Measurements from ENCODE around the gene BCAR3. TPM values are rescaled to one million over a fixed set of nuclear protein-coding genes. Genes with fewer than 3 reads are reported as not detected.

BCAR3 gene
- total and polyA plus RNA-seq, 2 of the 4 experiments (the other 2 are of a cell fraction) = 41.4 to 46.4 TPM

- H3K14ac ChIP-seq (replicated peaks; ENCODE audit: low read depth, low read length) = no peak overlapping the region
- no peak overlapping the region for H2BK5ac ChIP-seq (ENCODE audit: low read depth, low read length, poor library complexity, severe bottlenecking)
- no peak overlapping the region for H3K27ac ChIP-seq (ENCODE audit: insufficient read depth, low read length)
- ATAC-seq (ENCODE audit: low read depth) = no peak
- H3K4me3 ChIP-seq (ENCODE audit: insufficient read depth, low read depth, low read length) = no peak overlapping the region
- H3K18ac ChIP-seq (ENCODE audit: low read depth, low read length) = no peak overlapping the region
- H3K4me2 ChIP-seq (ENCODE audit: low read depth, low read length) = no peak overlapping the region
- no peak for DNase-seq
- H3K4ac ChIP-seq (ENCODE audit: low read depth, low read length) = no peak overlapping the region
- H2AK5ac ChIP-seq (ENCODE audit: low read depth, low read length) = no peak overlapping the region
- no peak overlapping the region for H4K8ac ChIP-seq (ENCODE audit: low read depth in 2 of 2, low read length in 2 of 2)
- no peak overlapping the region for H2AFZ ChIP-seq (replicated peaks; ENCODE audit: low read length, poor library complexity)
- H2BK15ac ChIP-seq (ENCODE audit: low read depth, low read length) = no peak overlapping the region
- no peaks in the 10 kb centered on the region for H3K27me3 ChIP-seq (ENCODE audit: control insufficient read depth, insufficient read depth, low read length)
- peaks cover 7% of the 10 kb centered on the region; the same call in 1 of the 2 replicates for H3K9me3 ChIP-seq (ENCODE audit: control insufficient read depth, insufficient read depth, low read length)
- no peak overlapping the region for H2BK120ac ChIP-seq (ENCODE audit: low read depth, low read length)
- H3K56ac ChIP-seq (ENCODE audit: extremely low read depth, insufficient read depth, low read length) = no peak overlapping the region
- no TSS peak for BruUV-seq (replicated peaks)
- in situ Hi-C loops (cut with MboI; ENCODE audit: low sequenced_read_pairs) = no loop called here
- H3K79me1 ChIP-seq (ENCODE audit: low read depth in 1 of 2, low read length in 2 of 2) = no peaks in the 10 kb centered on the region
- H4K5ac ChIP-seq (ENCODE audit: low read depth, low read length) = no peak overlapping the region
- no CpG with 5 or more reads among the region's 2 CpGs for WGBS, 2 experiments (ENCODE audit: extremely low coverage in 2 of 2, insufficient read length in 1 of 2)
- intact Hi-C loops (cut with micrococcal nuclease) = no loop called here
- peaks cover 10% of the 10 kb centered on the region for H3K4me1 ChIP-seq (ENCODE audit: control insufficient read depth, insufficient read depth, low read length)
- POLR2A ChIA-PET (ENCODE audit: unreplicated experiment) = no interaction called here
- H4K91ac ChIP-seq (ENCODE audit: insufficient read depth, low read depth, low read length) = no peak overlapping the region
- no peak overlapping the region for H2AK9ac ChIP-seq (replicated peaks; ENCODE audit: low read depth, low read length, poor library complexity)
- TF ChIP-seq SMC3 (IDR thresholded peaks at IDR 0.05; ENCODE audit: low read depth, low read length) (no peak), MXI1 (IDR thresholded peaks at IDR 0.05; ENCODE audit: borderline replicate concordance, low read depth, low read length) (no peak), BHLHE40 (IDR thresholded peaks at IDR 0.05; ENCODE audit: low read depth, low read length) (no peak), RFX5 (IDR thresholded peaks at IDR 0.05; ENCODE audit: low read depth, low read length) (no peak), RAD21 (IDR thresholded peaks at IDR 0.05; ENCODE audit: low read length) (no peak), MAFK (IDR thresholded peaks at IDR 0.05; ENCODE audit: low read depth, low read length) (no peak), POLR2A (IDR thresholded peaks at IDR 0.05; ENCODE audit: low read depth, low read length) (no peak), RCOR1 (IDR thresholded peaks at IDR 0.05; ENCODE audit: insufficient replicate concordance, low read length) (no peak), CEBPB (IDR thresholded peaks at IDR 0.05; ENCODE audit: low read depth, low read length) (no peak), FOS (IDR thresholded peaks at IDR 0.05; ENCODE audit: low read depth, low read length) (no peak), CTCF (conservative IDR thresholded peaks at IDR 0.05; ENCODE audit: low read depth, low read length) (no peak), CHD1 (IDR thresholded peaks at IDR 0.05; ENCODE audit: low read depth, low read length) (no peak), NFE2L2 (IDR thresholded peaks at IDR 0.05; ENCODE audit: low read depth, low read length) (no peak), MAZ (IDR thresholded peaks at IDR 0.05; ENCODE audit: borderline replicate concordance, low read depth, low read length) (no peak)
- TF ChIP-seq, protein P1, sequence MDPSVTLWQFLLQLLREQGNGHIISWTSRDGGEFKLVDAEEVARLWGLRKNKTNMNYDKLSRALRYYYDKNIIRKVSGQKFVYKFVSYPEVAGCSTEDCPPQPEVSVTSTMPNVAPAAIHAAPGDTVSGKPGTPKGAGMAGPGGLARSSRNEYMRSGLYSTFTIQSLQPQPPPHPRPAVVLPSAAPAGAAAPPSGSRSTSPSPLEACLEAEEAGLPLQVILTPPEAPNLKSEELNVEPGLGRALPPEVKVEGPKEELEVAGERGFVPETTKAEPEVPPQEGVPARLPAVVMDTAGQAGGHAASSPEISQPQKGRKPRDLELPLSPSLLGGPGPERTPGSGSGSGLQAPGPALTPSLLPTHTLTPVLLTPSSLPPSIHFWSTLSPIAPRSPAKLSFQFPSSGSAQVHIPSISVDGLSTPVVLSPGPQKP (IDR thresholded peaks at IDR 0.05; ENCODE audit: borderline replicate concordance, low read depth, low read length) = no peak
- TF ChIP-seq, protein P2, sequence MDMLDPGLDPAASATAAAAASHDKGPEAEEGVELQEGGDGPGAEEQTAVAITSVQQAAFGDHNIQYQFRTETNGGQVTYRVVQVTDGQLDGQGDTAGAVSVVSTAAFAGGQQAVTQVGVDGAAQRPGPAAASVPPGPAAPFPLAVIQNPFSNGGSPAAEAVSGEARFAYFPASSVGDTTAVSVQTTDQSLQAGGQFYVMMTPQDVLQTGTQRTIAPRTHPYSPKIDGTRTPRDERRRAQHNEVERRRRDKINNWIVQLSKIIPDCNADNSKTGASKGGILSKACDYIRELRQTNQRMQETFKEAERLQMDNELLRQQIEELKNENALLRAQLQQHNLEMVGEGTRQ (IDR thresholded peaks at IDR 0.05; ENCODE audit: low read depth, low read length) = no peak
- no peak overlapping the region for H3K23ac ChIP-seq (ENCODE audit: low read depth, low read length)
- dilution Hi-C loops (cut with HindIII; ENCODE audit: low sequenced_read_pairs, unreplicated experiment) = no loop called here
- no peaks in the 10 kb centered on the region; the same call in 1 of the 2 replicates for H3K9me1 ChIP-seq (ENCODE audit: insufficient read depth, low read length)
- no peaks in the 10 kb centered on the region for H3K36me3 ChIP-seq (ENCODE audit: control insufficient read depth, insufficient read depth, low read length)
- no peak overlapping the region for H2BK20ac ChIP-seq (ENCODE audit: low read depth, low read length)
- H3K9ac ChIP-seq (ENCODE audit: low read depth, low read length) = no peak overlapping the region
- H4K20me1 ChIP-seq (ENCODE audit: insufficient read depth, low read length) = no peaks in the 10 kb centered on the region
- CTCF ChIA-PET = no interaction called here
These were observed 31.1 kb upstream of the BCAR3 start for GRCh38 chr1:93712741-93713140.

Data from IMR-90 (cell line).